Cardiac septum (tissue), 1 donor: ENCODE results near the gene DLGAP1. TPM values are rescaled to one million over a fixed set of nuclear protein-coding genes. Genes with fewer than 3 reads are reported as not detected.
"Not testable (repeated sequence)": the region's sequence is repeated elsewhere in the genome, so short reads cannot be mapped to it uniquely, and the experiment has no call there.

Source experiments
- DNase-seq: peaks from one replicate; pipeline ENCODE4 v3.0.0-alpha.2; 2020; ENCODE audit warnings: low spot score
- intact Hi-C: fragments of 100-400 bp; cut with DNase I; formaldehyde crosslinking; loops from one replicate; pipeline ENCODE4 v1.14.0; 2022
- total RNA-seq: library from RNA; stranded (reverse); fragmentation: NEBNext Ultra II Directional; extraction: Animal tissue kit (Norgen Biotek cat#: 25700); gene quantifications from one replicate; pipeline ENCODE4 v1.2.1, GENCODE V29; 2021
- donor health status: DM: no; HTN: no; CAD: no.

Gene DLGAP1
- total RNA-seq, 1 donor from 2014 or later: 6.5 TPM

DNA sequence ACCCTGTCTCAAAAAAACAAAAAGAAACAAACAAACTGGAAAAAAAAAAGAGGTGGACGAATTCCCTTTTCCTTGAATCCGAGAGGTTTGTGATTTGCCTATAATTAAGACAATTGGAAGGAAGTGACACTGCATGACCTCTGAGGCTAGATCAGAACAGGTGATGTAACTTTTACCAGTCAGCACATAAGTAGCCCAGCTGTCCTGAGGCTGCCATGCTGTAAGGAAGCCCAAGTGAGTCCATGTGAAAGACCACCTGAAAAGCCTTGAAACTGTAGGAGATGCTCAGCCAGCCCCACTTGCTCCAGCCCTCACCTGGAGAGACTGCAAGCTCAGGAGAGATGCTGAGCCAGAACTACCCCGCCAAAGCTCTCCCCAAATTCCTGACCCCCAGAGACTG, 838.4 kb downstream of the DLGAP1 start:
- intact Hi-C loops: no loop called here
- DNase-seq: peak; percentile 51

DNA sequence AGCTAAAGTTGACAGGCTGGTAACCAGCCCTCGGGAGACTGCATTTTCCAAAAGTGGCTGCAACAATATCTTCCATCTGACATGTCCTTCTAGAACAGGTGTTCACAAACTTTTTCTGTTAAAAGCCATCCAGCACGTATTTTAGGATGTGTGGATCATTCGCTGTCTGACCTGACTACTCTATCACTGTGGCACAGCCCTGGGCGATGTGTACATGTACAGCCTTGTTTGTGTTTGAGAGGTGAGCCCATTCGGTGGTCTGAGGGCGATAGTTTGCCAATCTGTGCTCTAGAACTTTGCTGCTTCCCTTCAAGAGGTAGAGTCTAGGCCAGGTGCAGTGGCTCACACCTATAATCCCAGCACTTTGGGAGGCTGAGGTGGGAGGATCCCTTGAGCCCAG, 839.0 kb downstream of the DLGAP1 start:
- intact Hi-C loops: no loop called here
- no peak for DNase-seq

DNA sequence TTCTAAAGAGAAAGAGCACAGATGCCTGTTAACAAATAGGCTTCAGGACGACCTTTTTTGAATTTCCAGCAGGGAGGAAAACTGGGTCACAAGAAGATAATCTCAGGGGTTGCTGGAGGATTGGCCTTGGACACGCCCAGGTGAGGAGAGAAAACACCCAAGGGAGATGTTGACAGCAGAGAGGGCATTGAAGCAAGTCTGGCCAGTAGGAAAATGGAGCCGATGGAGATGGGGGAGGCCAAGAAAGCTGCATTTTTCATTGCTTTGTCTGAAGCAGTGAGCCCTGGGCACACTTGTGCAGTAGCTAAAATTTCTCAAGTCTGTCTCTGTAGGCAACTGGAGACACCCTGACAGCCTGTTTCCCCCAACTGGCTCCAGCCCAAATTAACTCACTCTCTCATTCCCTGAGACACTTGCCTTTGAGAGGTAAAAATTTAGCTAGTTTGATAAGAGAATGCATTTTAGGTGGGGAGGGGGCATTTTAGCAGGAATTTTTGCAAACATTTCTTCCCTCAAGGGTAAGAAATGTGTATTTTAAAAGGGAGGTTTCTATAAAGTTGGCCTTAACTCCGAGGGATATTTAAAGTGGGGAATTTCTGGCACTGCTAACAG, 839.6 kb downstream of the DLGAP1 start:
- intact Hi-C loops: no loop called here
- peak; percentile 31 for DNase-seq

DNA sequence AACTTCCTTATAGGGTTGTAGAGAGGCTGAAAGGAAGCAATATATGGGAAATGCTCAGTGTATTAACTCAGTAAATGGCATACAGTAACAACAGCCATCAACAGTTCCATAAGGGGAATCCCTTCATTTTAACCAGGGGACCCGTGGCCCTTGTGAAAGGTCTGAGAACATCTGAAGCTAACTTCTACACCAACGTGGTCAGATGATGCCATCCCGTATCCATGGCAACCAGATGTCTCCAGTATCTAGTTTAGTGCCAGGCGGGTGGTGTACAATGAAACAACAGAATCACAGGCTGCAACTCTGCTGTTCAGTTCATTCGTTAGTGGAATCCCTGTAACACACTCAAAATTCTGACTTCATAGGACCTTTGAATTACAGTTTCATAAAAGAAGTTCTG, 842.8 kb downstream of the DLGAP1 start:
- intact Hi-C loops: no loop called here
- DNase-seq: peak; percentile 26

DNA sequence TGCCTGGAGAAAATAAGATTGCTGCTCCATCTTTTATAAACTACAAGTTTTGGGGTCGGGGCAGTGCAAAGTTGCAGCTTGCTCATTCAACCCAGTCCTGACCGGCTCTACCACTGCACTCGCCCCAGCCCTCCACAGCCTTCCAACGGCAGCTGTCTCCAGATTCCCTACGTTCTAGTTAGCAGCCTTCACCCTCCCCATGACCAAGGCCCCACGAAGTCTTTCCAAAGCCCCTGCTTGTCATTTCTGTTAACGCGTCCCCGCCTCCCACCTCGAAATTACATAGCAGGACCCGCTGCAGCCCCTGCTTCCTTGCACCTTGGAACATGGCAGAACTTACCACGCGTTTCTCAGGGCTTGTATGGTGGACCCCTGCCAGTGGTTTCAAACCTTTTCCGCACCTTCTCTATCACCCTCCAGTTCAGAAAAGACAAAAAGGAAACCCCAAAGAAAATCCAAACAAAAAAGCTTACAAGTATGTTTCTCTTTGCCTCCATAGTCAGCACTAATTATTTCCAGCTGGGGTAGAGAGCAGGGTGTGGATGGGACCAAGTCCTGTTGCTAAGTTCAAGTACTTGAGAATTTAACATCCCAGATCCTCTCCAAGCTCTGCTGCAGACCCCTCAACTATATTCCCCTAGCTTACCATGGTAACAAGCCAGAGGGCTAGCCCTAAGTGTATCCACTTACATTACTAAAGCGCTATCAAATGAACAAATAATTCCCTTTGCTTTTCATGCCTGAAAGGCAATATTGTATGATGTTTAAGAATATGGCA, 843.6 kb downstream of the DLGAP1 start:
- intact Hi-C loops: no loop called here
- DNase-seq: peak; percentile 33

DNA sequence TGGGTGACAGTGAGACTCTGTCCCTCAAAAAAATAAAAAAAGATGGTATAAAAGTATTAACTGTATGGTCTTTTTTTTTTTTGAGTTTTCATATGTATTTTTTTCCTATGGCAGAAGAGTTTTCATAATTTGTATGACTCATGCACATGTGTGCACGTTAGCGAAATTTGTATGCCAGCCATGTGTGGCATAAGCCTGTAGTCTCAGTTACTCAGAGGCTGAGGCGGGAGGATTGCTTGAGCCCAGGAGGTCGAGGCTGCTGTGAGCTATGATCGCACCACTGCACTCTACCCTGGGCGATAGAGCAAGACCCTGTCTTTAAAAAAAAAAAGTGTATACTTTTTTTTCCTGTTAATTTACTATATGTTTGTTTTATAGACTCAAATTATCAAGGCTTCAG, 844.3 kb downstream of the DLGAP1 start:
- DNase-seq: peak; percentile 26
- intact Hi-C loops: no loop called here

DNA sequence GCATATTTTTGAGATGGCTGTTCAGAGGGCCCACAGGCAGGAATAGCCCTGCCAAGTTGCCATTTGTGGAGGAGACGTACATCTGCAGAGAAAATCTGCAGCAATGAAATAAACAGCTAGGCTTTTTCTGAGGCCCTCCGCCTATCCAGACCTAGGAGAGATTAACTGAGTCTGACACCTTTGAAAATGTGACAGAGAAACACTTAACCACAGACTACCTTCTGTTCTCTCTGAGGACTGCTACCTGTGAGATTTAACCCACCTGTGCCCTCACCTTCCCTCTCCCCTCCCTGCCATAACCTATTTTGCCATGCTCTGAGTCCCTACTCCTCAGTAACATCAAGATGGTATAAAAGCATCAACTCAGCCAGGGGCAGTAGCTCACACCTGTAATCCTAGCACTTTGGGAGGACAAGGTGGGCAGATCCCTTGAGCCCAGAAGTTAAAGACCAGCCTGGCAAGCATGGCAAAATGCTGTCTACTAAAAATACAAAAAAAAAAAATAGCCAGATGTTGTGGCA, 844.9 kb downstream of the DLGAP1 start:
- intact Hi-C loops: no loop called here

DNA sequence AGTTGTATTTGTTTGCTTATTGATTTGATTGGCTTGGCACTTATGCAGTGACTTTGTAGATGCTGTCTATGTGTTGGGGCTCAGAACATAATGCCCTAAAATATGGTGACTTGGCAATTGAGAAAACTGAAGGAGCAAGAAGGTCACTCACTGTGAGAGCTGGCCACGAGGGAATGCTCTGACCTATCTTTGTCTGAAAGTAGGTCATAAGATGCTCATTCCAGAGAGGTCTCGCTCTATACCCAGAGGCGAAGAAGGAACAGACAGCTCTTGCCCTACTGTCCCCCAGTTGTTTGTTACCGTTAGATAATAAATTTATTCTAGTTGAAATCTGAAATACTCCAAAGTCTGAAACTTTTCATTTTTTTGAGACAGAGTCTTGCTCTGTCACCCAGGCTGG, 846.6 kb downstream of the DLGAP1 start:
- no peak for DNase-seq
- intact Hi-C loops: no loop called here

More for the DNA sequence above, 844.9 kb downstream of the DLGAP1 start:
- DNase-seq: no peak

DNA sequence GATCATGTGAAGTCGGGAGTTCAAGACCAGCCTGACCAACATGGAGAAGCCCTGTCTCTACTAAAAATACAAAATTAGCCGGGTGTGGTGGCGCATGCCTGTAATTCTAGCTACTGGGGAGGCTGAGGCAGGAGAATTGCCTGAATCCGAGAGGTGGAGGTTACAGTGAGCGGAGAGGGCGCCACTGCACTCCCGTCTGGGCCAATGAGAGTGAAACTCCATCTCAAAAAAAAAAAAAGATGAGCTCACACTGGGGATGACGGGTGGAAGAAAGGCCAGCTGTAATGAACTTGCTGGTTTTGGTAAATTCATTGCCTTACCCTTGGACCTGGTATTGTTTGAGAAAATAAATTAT, 847.0 kb downstream of the DLGAP1 start:
- DNase-seq, intact Hi-C loops: not testable (repeated sequence)

DNA sequence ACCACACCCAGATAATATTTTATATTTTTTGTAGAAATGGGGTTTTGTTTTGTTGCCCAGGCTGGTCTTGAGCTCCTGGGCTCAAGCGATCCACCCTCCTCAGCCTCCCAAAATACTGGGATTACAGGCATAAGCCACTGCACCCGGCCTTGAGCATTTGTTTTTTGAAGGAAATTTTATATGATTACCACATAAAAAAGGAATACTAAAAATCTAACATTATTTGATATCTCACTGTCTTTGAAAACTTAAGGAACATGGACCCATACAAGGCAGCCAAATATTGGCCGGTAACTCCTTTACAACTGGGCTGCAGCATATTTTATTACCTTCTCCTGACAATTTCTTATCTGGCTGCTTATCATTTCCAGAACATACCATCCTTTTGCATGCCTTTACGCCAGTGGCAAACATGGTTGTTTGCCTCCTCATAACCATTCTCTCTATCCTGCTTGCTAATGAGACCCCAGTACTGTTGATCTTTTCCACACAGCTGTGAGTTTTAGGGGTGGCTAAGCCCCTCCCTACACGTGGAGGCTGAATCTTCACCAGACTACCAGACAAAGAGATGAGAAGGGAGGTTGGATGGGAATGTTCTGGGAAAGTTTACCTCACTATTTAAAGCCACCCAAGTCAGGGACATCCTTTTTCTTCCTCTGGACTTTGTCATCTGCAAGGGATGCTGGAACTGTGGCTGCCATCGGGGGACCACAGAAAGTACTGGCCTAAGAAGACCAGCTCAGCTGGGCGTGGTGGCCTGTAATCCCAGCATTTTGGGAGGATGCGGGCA, 847.6 kb downstream of the DLGAP1 start:
- peak; percentile 73 for DNase-seq
- intact Hi-C loops: no loop called here

DNA sequence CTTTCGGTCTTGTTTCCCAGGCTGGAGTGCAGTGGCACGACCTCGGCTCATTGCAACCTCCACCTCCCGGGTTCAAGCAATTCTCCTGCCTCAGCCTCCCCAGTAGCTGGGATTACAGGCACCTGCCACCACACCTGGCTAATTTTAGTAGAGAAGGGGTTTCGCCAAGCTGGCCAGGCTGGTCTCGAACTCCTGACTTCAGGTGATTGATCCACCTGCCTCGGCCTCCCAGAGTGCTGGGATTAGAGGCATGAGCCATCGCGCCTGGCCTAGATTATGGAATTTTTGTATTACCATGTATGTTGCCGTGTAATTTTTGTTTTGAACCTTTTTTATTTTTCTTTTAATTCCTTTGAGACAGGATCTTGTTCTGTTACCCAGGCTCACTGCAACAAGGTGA, 848.2 kb downstream of the DLGAP1 start:
- intact Hi-C loops: not testable (repeated sequence)
- DNase-seq: peak; percentile 43

DNA sequence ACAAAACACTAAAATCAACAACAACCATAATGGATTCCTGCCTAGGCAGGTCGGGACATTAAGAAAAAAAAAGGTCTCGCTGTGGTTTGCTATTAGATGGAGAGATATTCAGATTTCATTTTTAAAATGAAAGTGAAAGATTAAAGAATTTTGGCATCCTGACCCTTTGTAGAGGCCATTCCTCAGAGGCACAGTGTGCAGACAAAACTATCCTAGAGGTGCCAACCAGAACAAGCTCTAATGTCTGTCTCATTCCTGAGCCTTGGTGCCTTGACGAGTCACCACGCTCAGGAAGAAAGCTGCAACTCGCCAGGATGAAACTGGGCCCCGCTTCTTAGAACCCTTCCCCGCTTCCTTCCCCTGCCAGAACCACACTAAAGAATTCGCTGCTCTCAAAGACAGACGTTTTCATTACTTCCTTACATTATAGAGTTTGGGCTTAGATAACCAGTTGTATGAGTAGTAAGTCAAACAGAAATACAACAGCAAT, 849.1 kb downstream of the DLGAP1 start:
- intact Hi-C loops: no loop called here
- peak; percentile 74 for DNase-seq

DNA sequence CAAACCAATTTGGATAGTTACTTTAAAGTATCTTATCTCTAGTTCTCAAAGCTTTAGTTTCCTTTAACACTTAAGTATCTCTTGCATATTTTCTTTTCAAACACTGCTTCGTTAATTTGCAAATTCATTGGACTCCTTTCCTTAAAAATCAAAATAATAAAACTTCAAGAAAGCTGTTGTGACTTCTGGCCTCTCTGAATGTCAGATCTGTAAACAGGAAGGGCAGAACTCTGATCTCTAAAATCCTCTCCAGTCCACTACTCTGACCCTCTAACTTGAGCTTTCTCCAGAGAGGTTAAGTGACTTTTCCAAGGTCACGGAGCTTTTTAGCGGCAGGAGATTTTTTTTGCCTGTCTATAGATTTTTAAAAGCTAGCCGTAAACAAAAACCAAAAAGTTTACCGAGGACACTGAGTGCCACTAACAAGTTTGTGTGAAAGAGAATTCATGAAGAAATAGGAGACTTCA, 849.6 kb downstream of the DLGAP1 start:
- intact Hi-C loops: no loop called here
- DNase-seq: no peak

DNA sequence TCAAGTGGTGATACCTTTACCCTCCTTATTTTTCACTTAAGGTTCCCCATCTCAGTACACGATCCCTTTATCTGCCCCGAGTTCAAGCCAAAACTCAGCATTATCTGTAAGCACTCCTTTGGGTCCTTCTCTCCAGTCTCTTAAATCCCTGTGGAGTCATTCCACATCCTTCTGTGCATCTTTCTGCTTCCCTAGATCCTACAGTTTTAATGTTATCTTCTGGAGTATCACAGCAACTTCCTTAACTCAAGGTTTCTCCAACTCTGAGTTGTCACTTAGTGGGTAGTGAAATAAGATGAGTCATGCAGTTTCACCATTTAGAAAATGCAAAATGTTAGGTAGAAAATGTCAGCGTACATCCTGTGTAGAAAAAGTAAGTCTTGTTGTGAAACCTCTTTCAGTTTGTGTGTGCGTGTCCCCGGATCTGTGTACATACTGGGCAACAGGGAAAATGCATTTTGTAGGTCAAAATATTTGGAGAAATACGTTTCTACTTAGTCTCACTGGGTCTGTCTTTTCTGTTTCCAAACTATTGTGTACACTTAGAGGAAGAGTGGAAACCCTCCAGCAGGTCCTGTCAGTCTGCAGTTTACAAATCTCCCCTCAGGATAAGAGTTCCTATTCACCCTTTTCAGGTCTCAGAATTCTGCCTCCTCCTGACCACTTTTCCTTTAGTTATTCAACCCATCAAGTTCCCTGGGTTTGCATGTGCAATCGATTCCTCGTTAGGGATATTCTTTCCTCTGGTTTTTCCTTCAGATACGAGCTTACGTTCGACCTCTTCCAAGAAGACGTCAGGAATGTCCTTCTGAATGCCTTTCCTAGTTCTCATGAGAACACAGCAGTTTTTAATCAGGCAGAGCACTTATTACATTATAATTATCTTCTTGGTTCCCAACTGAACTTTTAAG, 850.4 kb downstream of the DLGAP1 start:
- intact Hi-C loops: loop anchor here (5.0 kb wide), 1 partner anchor 342 kb away; the partner anchor contains the start of gene MYL12B
- DNase-seq: peak; percentile 26

DNA sequence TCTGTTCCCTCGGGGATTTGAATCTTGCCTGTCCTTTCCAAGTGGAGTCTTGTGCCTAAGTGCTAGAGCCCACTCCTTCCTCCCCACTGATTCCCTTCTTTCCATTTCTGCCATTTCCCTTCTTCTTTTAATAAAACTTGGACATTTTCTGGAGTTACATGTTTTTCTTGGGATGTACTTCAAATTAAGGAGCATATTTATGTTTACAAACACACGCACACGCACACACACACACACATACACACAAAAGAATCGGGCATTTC, 850.9 kb downstream of the DLGAP1 start:
- intact Hi-C loops: loop anchor here (5.0 kb wide), 1 partner anchor 342 kb away; the partner anchor contains the start of gene MYL12B
- DNase-seq: no peak

DNA sequence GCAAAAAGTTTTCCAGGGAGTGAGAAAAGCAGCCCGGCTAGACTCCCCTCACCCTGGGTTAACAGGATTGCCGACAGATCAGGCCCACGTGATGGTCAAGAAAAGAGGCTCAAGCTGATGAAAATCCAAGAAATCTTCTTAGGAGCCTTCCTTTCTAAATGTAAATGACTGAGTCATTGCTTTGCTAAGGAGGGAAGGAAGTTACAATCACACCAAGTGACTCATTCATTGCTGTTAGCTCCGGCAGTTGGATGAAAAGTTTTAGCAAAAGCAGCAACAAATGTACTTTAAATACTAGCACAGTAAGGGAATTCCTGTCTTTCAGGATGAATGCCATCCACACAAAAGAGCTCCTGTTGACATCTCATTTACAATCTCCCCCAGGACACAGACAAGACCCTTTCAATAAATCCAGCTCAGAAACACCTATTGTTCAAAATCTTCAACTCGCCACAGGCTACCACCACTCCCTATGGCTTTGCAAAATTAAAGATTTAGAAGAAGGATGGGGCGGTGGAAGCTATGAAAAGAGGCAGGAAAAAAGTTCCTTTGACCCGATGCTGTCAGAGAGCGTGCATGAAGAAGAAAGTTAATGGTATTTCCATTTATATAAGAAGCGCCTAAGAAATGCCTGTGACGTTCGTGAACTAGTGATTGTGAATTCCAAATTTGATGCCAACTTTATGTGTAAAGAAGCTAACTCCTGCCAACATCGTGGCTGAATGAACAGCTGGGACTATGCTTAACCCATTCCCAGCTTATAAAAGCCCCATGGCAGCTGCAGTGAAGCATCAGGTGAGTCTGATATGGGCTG, 851.5 kb downstream of the DLGAP1 start:
- DNase-seq: peak; percentile 77
- intact Hi-C loops: loop anchor here (1.0 to 5.0 kb wide), 3 partner anchors 9 to 341 kb away; partner anchors contain the start of gene MYL12B

DNA sequence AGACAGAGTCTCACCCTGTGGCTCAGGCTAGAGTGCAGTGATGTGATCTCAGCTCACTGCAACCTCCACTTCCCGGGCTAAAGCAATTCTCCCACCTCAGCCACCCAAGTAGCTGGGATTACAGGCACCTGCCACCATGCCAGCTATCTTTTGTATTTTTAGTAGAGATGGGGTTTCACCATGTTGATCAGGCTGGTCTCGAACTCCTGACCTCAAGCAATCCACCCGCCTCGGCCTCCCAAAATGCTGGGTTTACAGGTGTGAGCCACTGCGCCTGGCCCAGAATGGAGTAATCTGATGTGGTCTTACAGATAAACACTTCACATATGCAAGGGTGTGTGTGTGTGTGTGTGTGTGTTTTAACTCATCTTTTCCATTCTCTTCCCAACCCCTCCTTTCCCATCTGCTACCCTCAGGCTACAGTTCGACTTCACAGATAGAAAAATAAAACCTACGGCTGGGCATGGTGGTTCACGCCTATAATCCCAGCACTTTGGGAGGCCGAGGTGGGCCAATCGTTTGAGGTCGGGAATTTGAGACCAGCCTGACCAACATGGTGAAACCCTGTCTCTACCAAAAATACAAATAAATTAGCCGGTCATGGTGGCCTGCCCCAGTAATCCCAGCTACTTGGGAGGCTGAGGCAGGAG, 853.9 kb downstream of the DLGAP1 start:
- intact Hi-C loops: loop anchor here (5.0 kb wide), 1 partner anchor 339 kb away; the partner anchor contains the start of gene MYL12B
- peak; percentile 67 for DNase-seq

DNA sequence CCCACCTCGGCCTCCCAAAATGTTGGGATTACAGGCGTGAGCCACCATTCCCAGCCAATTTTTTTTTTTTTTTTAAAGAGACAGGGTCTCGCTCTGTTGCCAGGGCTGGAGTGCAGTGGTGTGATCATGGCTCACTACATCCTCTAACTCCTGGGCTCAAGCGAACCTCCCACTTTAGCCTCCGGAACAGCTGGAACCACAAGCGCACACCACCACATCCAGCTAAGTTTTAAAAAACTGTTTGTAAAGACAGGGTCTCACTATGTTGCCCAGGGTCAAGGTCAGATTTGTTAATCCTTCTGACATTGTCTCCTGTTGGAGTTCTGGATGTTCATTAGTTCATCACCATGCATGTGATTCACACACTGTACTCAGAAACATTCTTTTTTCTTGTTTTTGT, 855.2 kb downstream of the DLGAP1 start:
- intact Hi-C loops: loop anchor here (5.0 kb wide), 1 partner anchor 338 kb away; the partner anchor contains the start of gene MYL12B

More for the DNA sequence above, 855.2 kb downstream of the DLGAP1 start:
- peak; percentile 27 for DNase-seq
